Right atrium auricular region (tissue), 2 donors: ENCODE data around the gene VPS9D1. TPM values are rescaled to one million over a fixed set of nuclear protein-coding genes. Genes with fewer than 3 reads are reported as not detected.
"Not testable (repeated sequence)": the region's sequence is repeated elsewhere in the genome, so short reads cannot be mapped to it uniquely, and the experiment has no call there.

ENCODE experiments used
- DNase-seq: peaks from one replicate; pipeline ENCODE4 v3.0.0-alpha.2; 2019; ENCODE audit warnings: low spot score
- H3K27ac ChIP-seq, 2 donors: fragments of 200-600 bp; sonication (generic); 1 replicate in 1 of 2; 2 replicates in 1 of 2; pipeline ENCODE4 v1.5.1; 2016 to 2019
- H3K27me3 ChIP-seq, 2 donors: fragments of 200-600 bp; sonication (generic); one replicate each; pipeline versions ENCODE4 v1.5.1 to v1.6.0; 2017 to 2019
- H3K36me3 ChIP-seq: fragments of 200-600 bp; sonication (generic); one replicate; pipeline ENCODE4 v1.5.1; 2016
- H3K4me1 ChIP-seq, 2 donors: fragments of 200-600 bp; sonication (generic); one replicate each; pipeline versions ENCODE4 v1.5.1 to v1.6.0; 2017 to 2019
- H3K4me3 ChIP-seq, 2 donors: fragments of 200-600 bp; sonication (generic); 1 replicate in 1 of 2; 2 replicates in 1 of 2; pipeline ENCODE4 v1.5.1; 2017 to 2019; ENCODE audit warnings: mild to moderate bottlenecking in 1 of 2, moderate library complexity in 1 of 2
- H3K9me3 ChIP-seq, 2 donors: fragments of 200-600 bp; sonication (generic); one replicate each; pipeline ENCODE4 v1.5.1; 2019
- CTCF ChIP-seq, 2 donors: fragments of 200-600 bp; sonication (generic); IDR thresholded peaks; one replicate each; pipeline ENCODE4 v1.5.1; 2019; ENCODE audit warnings: antibody characterized with exemption in 2 of 2
- total RNA-seq, 2 donors: library from RNA; depleted of rRNA; stranded (reverse); fragments of >200 nt; gene quantifications; one replicate each; pipeline ENCODE4 v1.1.0, GENCODE V29; 2016

VPS9D1 gene
- total RNA-seq, 2 donors from 2014 or later: 7.3 to 11.3 TPM

DNA sequence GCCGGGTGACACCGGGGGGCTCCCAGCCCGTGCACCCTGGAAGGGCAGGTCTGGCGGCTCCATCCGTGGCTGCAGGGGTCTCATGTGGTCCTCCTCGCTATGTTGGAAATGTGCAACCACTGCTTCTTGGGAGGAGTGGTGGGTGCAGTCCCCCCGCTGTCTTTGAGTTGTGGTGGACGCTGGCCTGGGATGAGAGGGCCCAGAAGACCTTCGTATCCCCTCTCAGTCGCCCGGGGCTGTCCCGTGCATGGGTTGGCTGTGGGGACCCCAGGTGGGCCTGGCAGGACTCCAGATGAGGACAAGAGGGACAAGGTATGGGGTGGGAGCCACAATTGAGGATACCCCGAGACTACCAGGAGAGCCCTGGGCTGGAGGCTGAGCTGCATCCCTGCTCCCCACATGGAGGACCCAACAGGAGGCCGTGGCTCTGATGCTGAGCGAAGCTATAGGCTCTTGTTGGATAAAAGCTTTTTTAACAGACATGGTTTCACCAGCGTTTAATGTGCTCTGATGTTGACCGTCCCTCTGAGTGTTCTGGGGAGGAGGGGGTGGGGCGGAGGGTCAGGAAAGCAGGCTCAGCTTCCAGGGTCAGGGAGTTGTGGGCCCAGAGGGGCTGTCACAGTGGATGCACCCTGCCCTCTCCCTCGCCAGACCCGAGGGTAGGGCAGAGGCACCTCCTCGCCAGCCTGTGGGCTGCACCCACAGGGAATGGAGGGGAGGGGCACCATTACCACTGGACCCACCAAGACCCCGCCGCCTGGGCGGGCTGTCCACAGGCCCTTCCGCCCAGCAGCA lies 24.6 kb downstream of the VPS9D1 start:
- TF ChIP-seq CTCF (IDR thresholded peaks at IDR 0.05): no peak
- no peak overlapping the region for H3K4me3 ChIP-seq
- no peaks in the 10 kb centered on the region for H3K27me3 ChIP-seq
- peaks cover 0 to 16% of the 10 kb centered on the region in 2 donors for H3K4me1 ChIP-seq
- no peak for DNase-seq
- no peak overlapping the region for H3K27ac ChIP-seq
- H3K36me3 ChIP-seq: peaks cover 22% of the 10 kb centered on the region
- H3K9me3 ChIP-seq: no peaks in the 10 kb centered on the region

DNA sequence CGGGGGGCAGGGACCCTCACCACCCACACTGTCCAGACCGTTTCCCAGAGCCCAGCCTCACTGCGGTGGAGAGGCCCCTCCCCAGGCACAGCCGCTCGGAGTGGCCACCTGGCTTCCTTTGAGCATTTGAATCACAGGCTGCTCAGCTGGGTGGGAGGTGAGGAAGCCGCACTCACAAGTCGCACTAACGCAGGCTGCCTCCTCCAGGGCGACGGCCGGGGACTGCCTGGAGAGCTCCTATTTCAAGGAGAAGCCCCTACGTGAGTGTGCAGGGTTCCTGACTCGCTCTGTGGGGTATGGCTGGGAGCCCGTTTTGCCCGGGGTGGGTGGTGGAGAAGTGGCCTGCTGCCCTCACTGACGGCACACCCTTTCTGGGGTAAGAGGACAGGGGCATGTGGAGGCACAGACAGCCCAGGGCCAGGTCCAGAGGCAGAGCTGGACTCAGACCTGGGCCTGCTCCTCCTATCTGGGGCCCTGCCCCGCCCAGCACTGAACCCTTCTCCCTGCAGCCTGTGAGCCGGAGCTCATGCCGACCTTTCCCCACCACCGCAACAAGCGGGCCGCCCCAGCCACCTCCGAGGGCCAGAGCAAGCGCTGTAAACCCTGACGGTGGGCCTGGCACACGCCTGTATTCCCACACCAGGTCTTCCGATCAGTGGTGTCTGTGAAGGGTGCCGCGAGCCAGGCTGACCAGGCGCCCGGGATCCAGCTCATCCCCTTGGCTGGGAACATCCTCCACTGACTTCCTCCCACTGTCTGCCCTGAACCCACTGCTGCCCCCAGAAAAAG lies 25.4 kb downstream of the VPS9D1 start:
- Histone ChIP-seq H3K4me1 (peaks cover 0 to 9% of the 10 kb centered on the region in 2 donors), H3K36me3 (peaks cover 23% of the 10 kb centered on the region), H3K27me3 (no peaks in the 10 kb centered on the region), H3K4me3 (no peak overlapping the region), H3K9me3 (no peaks in the 10 kb centered on the region), H3K27ac (no peak overlapping the region)
- DNase-seq: no peak
- no peak for TF ChIP-seq CTCF (IDR thresholded peaks at IDR 0.05)

GRCh38 chr16:89694784-89695085 lies 26.0 kb downstream of the VPS9D1 start:
- H3K36me3 ChIP-seq: peaks cover 23% of the 10 kb centered on the region
- not testable (repeated sequence) for H3K27me3 ChIP-seq, H3K27ac ChIP-seq, DNase-seq, H3K9me3 ChIP-seq, H3K4me1 ChIP-seq, H3K4me3 ChIP-seq

DNA sequence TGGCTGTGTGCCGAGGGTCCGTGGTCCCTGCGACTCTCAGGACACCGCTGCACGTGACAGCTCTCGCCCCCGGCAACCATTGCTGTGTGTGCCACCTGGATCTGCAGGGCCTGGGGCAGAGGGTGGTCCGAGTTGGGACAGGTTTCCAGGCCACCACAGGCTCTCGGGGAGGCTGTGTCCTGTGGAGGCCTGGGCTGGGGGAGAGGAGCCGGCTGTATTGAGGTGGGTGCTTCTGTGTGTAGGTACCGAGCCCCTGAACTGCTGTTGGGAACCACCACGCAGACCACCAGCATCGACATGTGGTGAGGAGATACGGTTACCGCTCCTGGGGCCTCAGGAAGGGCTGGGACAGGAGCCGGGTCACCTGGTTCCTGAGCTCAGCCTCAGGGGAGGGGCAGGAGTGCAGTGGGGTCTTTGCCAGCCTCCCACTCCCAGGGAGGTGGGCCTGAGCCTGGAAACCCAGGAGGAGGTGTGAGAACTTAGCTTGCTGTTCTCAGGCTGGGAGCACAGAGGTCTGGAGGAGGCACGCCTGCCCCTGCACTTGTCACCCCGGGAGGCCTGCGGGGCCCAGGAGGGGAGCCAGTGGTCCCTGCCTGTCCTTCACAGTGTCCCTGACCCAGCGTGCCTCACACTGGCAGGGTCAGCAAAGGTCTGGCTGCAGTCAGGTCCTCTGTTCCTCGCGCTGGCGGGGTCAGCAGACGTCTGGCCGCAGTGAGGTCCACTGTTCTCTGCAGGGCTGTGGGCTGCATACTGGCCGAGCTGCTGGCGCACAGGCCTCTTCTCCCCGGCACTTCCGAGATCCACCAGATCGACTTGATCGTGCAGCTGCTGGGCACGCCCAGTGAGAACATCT lies 26.5 kb downstream of the VPS9D1 start:
- no peak overlapping the region for H3K27ac ChIP-seq
- TF ChIP-seq CTCF (IDR thresholded peaks at IDR 0.05): no peak
- no peak for DNase-seq
- no peaks in the 10 kb centered on the region for H3K4me1 ChIP-seq
- no peaks in the 10 kb centered on the region for H3K9me3 ChIP-seq
- H3K27me3 ChIP-seq: no peaks in the 10 kb centered on the region
- no peak overlapping the region for H3K4me3 ChIP-seq
- H3K36me3 ChIP-seq: peaks cover 23% of the 10 kb centered on the region

GRCh38 chr16:89693289-89693731 lies 27.4 kb downstream of the VPS9D1 start:
- DNase-seq: no peak
- no peaks in the 10 kb centered on the region for H3K9me3 ChIP-seq
- H3K27me3 ChIP-seq: no peaks in the 10 kb centered on the region
- H3K4me3 ChIP-seq: no peak overlapping the region
- H3K36me3 ChIP-seq: peaks cover 23% of the 10 kb centered on the region
- TF ChIP-seq CTCF (IDR thresholded peaks at IDR 0.05): no peak
- no peak overlapping the region for H3K27ac ChIP-seq
- no peaks in the 10 kb centered on the region for H3K4me1 ChIP-seq
